Neuronal stem cell (in vitro differentiated cells): ENCODE measurements around the gene HSPA4.
A peak's percentile ranks its signal among the peaks of the same experiment; 100 is the strongest.

Experiments
- DNase-seq: peaks from one replicate; pipeline ENCODE4 v3.0.0-alpha.2; 2013; ENCODE audit warnings: low spot score
- H2AFZ ChIP-seq: one replicate; pipeline ENCODE4 v1.6.1; 2013; ENCODE audit warnings: mild to moderate bottlenecking, low read length, inconsistent platforms
- H2AK5ac ChIP-seq: 2 replicates; pipeline ENCODE4 v1.6.1; 2013; ENCODE audit warnings: low read depth, mild to moderate bottlenecking, inconsistent platforms, low read length, moderate library complexity, mixed read lengths
- H2BK120ac ChIP-seq: 2 replicates; pipeline ENCODE4 v1.6.1; 2013; ENCODE audit warnings: low read depth, mild to moderate bottlenecking, inconsistent platforms, low read length, moderate library complexity, mixed read lengths
- H2BK12ac ChIP-seq: one replicate; pipeline ENCODE4 v1.6.1; 2013; ENCODE audit warnings: low read length, inconsistent platforms
- H2BK15ac ChIP-seq: 2 replicates; pipeline ENCODE4 v1.6.1; 2013; ENCODE audit warnings: mild to moderate bottlenecking, low read length, inconsistent platforms, mixed read lengths
- H2BK5ac ChIP-seq: one replicate; pipeline ENCODE4 v1.6.1; 2013; ENCODE audit warnings: inconsistent platforms, mild to moderate bottlenecking, low read length, moderate library complexity
- H3K14ac ChIP-seq: one replicate; pipeline ENCODE4 v1.6.1; 2013; ENCODE audit warnings: low read length, inconsistent platforms
- H3K18ac ChIP-seq: 2 replicates; pipeline ENCODE4 v1.6.1; 2013; ENCODE audit warnings: low read length, inconsistent platforms
- H3K23ac ChIP-seq: 2 replicates; pipeline ENCODE4 v1.6.1; 2013; ENCODE audit warnings: low read depth, mild to moderate bottlenecking, mixed read lengths, low read length, inconsistent platforms; ENCODE audit not compliant: poor library complexity
- H3K27ac ChIP-seq: replicated peaks from 3 replicates; pipeline ENCODE4 v1.5.1; 2013; ENCODE audit warnings: low read length, inconsistent platforms
- H3K27me3 ChIP-seq, 3 experiments: 2 replicates each; pipeline ENCODE4 v1.6.1; 2013; ENCODE audit warnings: low read length in 3 of 3, mild to moderate bottlenecking in 2 of 3, inconsistent platforms in 1 of 3, low read depth in 1 of 3, mixed read lengths in 1 of 3, moderate library complexity in 1 of 3; ENCODE audit not compliant: control insufficient read depth in 3 of 3, insufficient read depth in 3 of 3
- H3K36me3 ChIP-seq, 2 donors: replicated peaks in 1 of 2; 2 replicates each; pipeline ENCODE4 v1.6.1; 2013; ENCODE audit warnings: low read length in 2 of 2; ENCODE audit not compliant: control insufficient read depth in 2 of 2, insufficient read depth in 2 of 2
- H3K4ac ChIP-seq: 2 replicates; pipeline ENCODE4 v1.6.1; 2013; ENCODE audit warnings: inconsistent platforms, mild to moderate bottlenecking, low read length, moderate library complexity
- H3K4me1 ChIP-seq, 2 donors: 1 replicate in 1 of 2; 2 replicates in 1 of 2; pipeline ENCODE4 v1.6.1; 2013; ENCODE audit warnings: low read length in 2 of 2, low read depth in 1 of 2; ENCODE audit not compliant: control insufficient read depth in 2 of 2, insufficient read depth in 1 of 2
- H3K4me2 ChIP-seq: one replicate; pipeline ENCODE4 v1.6.1; 2013; ENCODE audit warnings: mild to moderate bottlenecking, low read length, inconsistent platforms; ENCODE audit not compliant: insufficient read depth, poor library complexity, severe bottlenecking
- H3K4me3 ChIP-seq, 2 donors: 2 replicates each; pipeline ENCODE4 v1.5.1; 2013; ENCODE audit warnings: low read length in 2 of 2, mild to moderate bottlenecking in 2 of 2, inconsistent platforms in 1 of 2, moderate library complexity in 1 of 2
- H3K79me1 ChIP-seq: one replicate; pipeline ENCODE4 v1.6.1; 2013; ENCODE audit warnings: low read depth, mild to moderate bottlenecking, inconsistent platforms, low read length, moderate library complexity
- H3K9ac ChIP-seq: one replicate; pipeline ENCODE4 v1.6.1; 2013; ENCODE audit warnings: mild to moderate bottlenecking, low read depth, low read length, inconsistent platforms; ENCODE audit not compliant: poor library complexity
- H3K9me3 ChIP-seq, 2 donors: replicated peaks in 1 of 2; 2 replicates each; pipeline versions ENCODE3 to v1.6.1; 2013; ENCODE audit warnings: low read length in 2 of 2, mild to moderate bottlenecking in 2 of 2, inconsistent platforms in 1 of 2, low read depth in 1 of 2, mixed read lengths in 1 of 2, moderate library complexity in 1 of 2; ENCODE audit not compliant: control insufficient read depth in 2 of 2, insufficient read depth in 1 of 2
- H4K8ac ChIP-seq: one replicate; pipeline ENCODE4 v1.6.1; 2013; ENCODE audit warnings: low read depth, mild to moderate bottlenecking, inconsistent platforms, low read length, moderate library complexity
- H4K91ac ChIP-seq: one replicate; pipeline ENCODE4 v1.6.1; 2013; ENCODE audit warnings: low read length, low read depth, mild to moderate bottlenecking, inconsistent platforms; ENCODE audit not compliant: poor library complexity
- WGBS, 2 donors: extraction: QIAGEN DNeasy Blood & Tissue Kit; methylation state at CpG; one replicate each; pipeline ENCODE4 v1.1.7; 2013; ENCODE audit warnings: missing lambda C conversion rate in 2 of 2, mixed read lengths in 1 of 2; ENCODE audit not compliant: insufficient read length in 2 of 2, insufficient replicate concordance in 1 of 2; ENCODE audit errors: extremely low coverage in 2 of 2; 5-methylcytosine and 5-hydroxymethylcytosine counted together

Gene HSPA4

GRCh38 chr5:133112026-133112660, 60.3 kb downstream of the HSPA4 start:
- WGBS, 2 donors, result no CpG with 5 or more reads among the region's 13 CpGs
- Histone ChIP-seq H3K4ac (no peak overlapping the region), H3K4me3 (no peak overlapping the region), H3K4me1 (peaks cover 0 to 5% of the 10 kb centered on the region in 2 donors), H2AFZ (no peak overlapping the region), H3K14ac (no peak overlapping the region), H2BK5ac (no peak overlapping the region), H3K18ac (peak overlapping the region; percentile 5), H3K4me2 (no peak overlapping the region), H3K23ac (no peak overlapping the region), H3K27ac (no peak overlapping the region), H2AK5ac (no peak overlapping the region), H3K36me3 (no peaks in the 10 kb centered on the region), H2BK15ac (no peak overlapping the region), H2BK12ac (no peak overlapping the region), H4K91ac (no peak overlapping the region), H4K8ac (no peak overlapping the region), H3K9me3 (peaks cover 2 to 3% of the 10 kb centered on the region in 2 donors), H2BK120ac (no peak overlapping the region), H3K27me3 (peaks cover 0 to 12% (median 0%) of the 10 kb centered on the region in 3 experiments), H3K79me1 (no peaks in the 10 kb centered on the region), H3K9ac (no peak overlapping the region)
- DNase-seq, result no peak

GRCh38 chr5:133113331-133114061, 61.7 kb downstream of the HSPA4 start:
- DNase-seq, result no peak
- no peaks in the 10 kb centered on the region for H3K79me1 ChIP-seq
- peaks cover 0 to 25% (median 0%) of the 10 kb centered on the region in 3 experiments for H3K27me3 ChIP-seq
- peaks cover 0 to 5% of the 10 kb centered on the region in 2 donors for H3K4me1 ChIP-seq
- H2BK5ac ChIP-seq, result no peak overlapping the region
- no peaks in the 10 kb centered on the region for H3K36me3 ChIP-seq
- no peak overlapping the region for H3K14ac ChIP-seq
- no peak overlapping the region for H3K4me2 ChIP-seq
- no peak overlapping the region for H4K91ac ChIP-seq
- no peak overlapping the region for H3K27ac ChIP-seq
- H3K4ac ChIP-seq, result no peak overlapping the region
- no peak overlapping the region for H4K8ac ChIP-seq
- no peak overlapping the region for H3K9ac ChIP-seq
- no peak overlapping the region for H2BK120ac ChIP-seq
- H3K18ac ChIP-seq, result peak overlapping the region; percentile 18
- no peak overlapping the region for H2BK15ac ChIP-seq
- peak overlapping the region; percentile 56 for H2AK5ac ChIP-seq
- H3K4me3 ChIP-seq, result no peak overlapping the region
- no peak overlapping the region for H2AFZ ChIP-seq
- no peak overlapping the region for H2BK12ac ChIP-seq
- no peak overlapping the region for H3K23ac ChIP-seq
- no CpG with 5 or more reads among the region's 13 CpGs for WGBS, 2 donors
- H3K9me3 ChIP-seq, result peaks cover 0 to under 1% of the 10 kb centered on the region in 2 donors

GRCh38 chr5:133114166-133114932, 62.5 kb downstream of the HSPA4 start:
- H3K9me3 ChIP-seq, result no peaks in the 10 kb centered on the region
- no peak overlapping the region for H2BK12ac ChIP-seq
- no peak overlapping the region for H2BK15ac ChIP-seq
- H3K4me3 ChIP-seq, result no peak overlapping the region
- H3K27ac ChIP-seq, result no peak overlapping the region
- no peak overlapping the region for H2BK5ac ChIP-seq
- no peak overlapping the region for H4K8ac ChIP-seq
- no peak overlapping the region for H3K9ac ChIP-seq
- H4K91ac ChIP-seq, result no peak overlapping the region
- H3K4me2 ChIP-seq, result no peak overlapping the region
- H3K4me1 ChIP-seq, result peaks cover 0 to 5% of the 10 kb centered on the region in 2 donors
- H3K36me3 ChIP-seq, result no peaks in the 10 kb centered on the region
- H3K18ac ChIP-seq, result no peak overlapping the region
- no peak overlapping the region for H2BK120ac ChIP-seq
- no peak overlapping the region for H3K14ac ChIP-seq
- no peak for DNase-seq
- H3K27me3 ChIP-seq, result peaks cover 0 to 34% (median 0%) of the 10 kb centered on the region in 3 experiments
- no peak overlapping the region for H3K4ac ChIP-seq
- peak overlapping the region; percentile 56 for H2AK5ac ChIP-seq
- no peak overlapping the region for H2AFZ ChIP-seq
- WGBS, 2 donors, result no CpG with 5 or more reads among the region's 14 CpGs
- H3K23ac ChIP-seq, result no peak overlapping the region
- no peaks in the 10 kb centered on the region for H3K79me1 ChIP-seq

GRCh38 chr5:133114933-133115310, 63.1 kb downstream of the HSPA4 start:
- H2BK12ac ChIP-seq, result no peak overlapping the region
- WGBS, 2 donors, result no CpG with 5 or more reads among the region's 1 CpG
- H3K27ac ChIP-seq, result no peak overlapping the region
- no peak overlapping the region for H3K4me2 ChIP-seq
- H3K4me3 ChIP-seq, result no peak overlapping the region
- H2BK5ac ChIP-seq, result no peak overlapping the region
- DNase-seq, result no peak
- no peaks in the 10 kb centered on the region for H3K36me3 ChIP-seq
- H3K4ac ChIP-seq, result no peak overlapping the region
- no peak overlapping the region for H2BK15ac ChIP-seq
- H2AK5ac ChIP-seq, result peak overlapping the region; percentile 20
- H3K18ac ChIP-seq, result no peak overlapping the region
- H2BK120ac ChIP-seq, result no peak overlapping the region
- H3K9ac ChIP-seq, result no peak overlapping the region
- no peaks in the 10 kb centered on the region for H3K79me1 ChIP-seq
- H3K27me3 ChIP-seq, result peaks cover 0 to 36% (median 0%) of the 10 kb centered on the region in 3 experiments
- H4K8ac ChIP-seq, result no peak overlapping the region
- no peak overlapping the region for H3K23ac ChIP-seq
- H3K4me1 ChIP-seq, result peaks cover 0 to 5% of the 10 kb centered on the region in 2 donors
- no peak overlapping the region for H3K14ac ChIP-seq
- no peaks in the 10 kb centered on the region for H3K9me3 ChIP-seq
- no peak overlapping the region for H2AFZ ChIP-seq
- H4K91ac ChIP-seq, result no peak overlapping the region
